Fibroblast of mammary gland (primary cell): ENCODE data around the gene TRPC4.

Source experiments
- DNase-seq: peaks from one replicate; pipeline ENCODE4 v3.0.0-alpha.2; 2010; ENCODE audit warnings: low read depth
- H3K4me3 ChIP-seq: 2 replicates; pipeline ENCODE4 v1.5.1; 2011; ENCODE audit warnings: low read depth, mild to moderate bottlenecking, low read length, moderate library complexity; ENCODE audit not compliant: control insufficient read depth
- TF ChIP-seq, protein P1 (sequence below): conservative IDR thresholded peaks from 2 replicates; pipeline ENCODE4 v1.5.1; 2011; ENCODE audit warnings: low read depth, low read length, inconsistent platforms; ENCODE audit not compliant: control insufficient read depth, insufficient read depth

TRPC4 gene

DNA sequence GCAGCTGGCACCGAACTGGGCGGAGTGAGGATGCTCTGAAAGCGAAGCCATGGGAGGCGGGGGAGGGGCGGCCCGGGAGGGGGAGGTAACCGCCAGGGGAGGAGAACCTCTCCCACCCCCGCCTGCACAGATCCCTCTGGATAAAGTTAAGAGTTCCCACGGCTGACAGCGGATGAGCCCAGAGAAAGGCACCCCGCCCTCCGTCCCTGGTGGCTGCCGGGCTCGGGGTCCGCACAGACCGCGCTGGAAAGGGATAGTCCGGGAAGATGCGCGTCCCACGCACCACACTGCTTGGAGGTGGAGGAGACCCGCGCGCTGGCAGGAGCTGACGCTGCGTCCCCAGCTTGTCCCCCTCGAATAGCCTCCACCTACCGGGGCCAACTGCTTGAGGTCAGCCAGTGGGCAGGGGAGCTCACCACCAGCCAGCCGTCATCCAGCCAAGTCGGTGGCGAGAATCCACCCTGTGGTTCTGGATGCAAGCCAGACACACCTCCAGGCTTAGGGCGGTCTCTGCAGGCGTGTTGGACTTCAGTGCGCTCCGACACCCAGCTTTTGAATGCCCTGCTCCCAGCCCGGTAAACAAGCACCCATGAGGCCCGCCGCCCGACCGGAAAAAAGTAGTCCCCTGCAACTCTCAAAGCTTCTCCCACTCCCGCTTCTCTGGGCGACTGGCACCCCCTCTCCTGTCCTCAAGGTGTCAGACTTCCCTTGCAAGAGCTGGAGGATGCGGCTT, at the start of gene TRPC4:
Gene TRPC4, minus strand, starts transcription at position 17 of the 733 bp plus-strand sequence. CDS start 86,439 bp downstream, outside the sequence.
- TF ChIP-seq, protein P1, sequence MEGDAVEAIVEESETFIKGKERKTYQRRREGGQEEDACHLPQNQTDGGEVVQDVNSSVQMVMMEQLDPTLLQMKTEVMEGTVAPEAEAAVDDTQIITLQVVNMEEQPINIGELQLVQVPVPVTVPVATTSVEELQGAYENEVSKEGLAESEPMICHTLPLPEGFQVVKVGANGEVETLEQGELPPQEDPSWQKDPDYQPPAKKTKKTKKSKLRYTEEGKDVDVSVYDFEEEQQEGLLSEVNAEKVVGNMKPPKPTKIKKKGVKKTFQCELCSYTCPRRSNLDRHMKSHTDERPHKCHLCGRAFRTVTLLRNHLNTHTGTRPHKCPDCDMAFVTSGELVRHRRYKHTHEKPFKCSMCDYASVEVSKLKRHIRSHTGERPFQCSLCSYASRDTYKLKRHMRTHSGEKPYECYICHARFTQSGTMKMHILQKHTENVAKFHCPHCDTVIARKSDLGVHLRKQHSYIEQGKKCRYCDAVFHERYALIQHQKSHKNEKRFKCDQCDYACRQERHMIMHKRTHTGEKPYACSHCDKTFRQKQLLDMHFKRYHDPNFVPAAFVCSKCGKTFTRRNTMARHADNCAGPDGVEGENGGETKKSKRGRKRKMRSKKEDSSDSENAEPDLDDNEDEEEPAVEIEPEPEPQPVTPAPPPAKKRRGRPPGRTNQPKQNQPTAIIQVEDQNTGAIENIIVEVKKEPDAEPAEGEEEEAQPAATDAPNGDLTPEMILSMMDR: peak; percentile 45
- peak within 1 kb of the TSS; percentile 52 for H3K4me3 ChIP-seq
- DNase-seq: peak; percentile 65

DNA sequence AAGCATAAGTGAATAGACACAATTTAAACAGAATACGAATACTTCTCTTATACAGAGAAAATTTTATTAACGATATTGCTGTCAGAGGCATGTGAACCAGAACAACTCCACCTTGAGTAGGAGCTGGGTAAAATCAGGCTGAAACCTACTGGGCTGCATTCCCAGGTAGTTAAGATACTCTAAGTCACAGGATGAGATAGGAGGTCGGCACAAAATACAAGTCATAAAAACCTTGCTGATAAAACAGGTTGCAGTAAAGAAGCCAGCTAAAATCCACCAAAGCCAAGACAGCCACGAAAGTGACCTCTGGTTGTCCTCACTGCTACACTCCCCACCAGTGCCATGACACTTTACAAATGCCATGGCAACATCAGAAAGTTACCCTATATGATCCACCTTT, 49.2 kb upstream of the TRPC4 start:
- no peak for DNase-seq
- TF ChIP-seq, protein P1: no peak
- no peak overlapping the region for H3K4me3 ChIP-seq

DNA sequence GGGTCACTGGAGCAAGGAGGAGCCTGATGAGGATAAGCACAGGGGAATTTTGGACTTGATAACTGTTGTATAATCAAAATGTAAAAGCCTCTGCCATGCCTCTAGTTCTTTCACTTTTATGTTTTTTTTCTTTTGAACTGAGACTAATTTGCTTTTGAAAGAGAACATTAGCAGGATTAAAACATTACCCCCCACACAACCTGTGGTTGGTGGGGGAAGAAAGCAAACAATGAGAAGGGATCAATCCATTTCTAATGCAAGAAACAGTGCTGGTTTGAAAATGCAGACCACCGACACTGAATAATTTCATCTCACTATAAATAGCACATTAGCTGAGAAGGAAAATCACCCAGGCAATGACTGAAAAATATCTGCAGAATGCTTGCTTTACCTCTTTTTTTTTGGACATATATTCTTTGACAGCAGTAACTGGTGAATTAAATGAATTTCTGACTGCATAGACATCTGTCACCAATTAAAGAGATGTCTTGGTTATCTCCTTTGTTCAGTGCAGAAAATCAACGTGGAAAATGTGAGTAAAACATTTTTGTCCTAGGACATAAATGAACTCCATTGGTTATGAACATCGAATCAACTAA, 48.6 kb upstream of the TRPC4 start:
- DNase-seq: no peak
- TF ChIP-seq, protein P1: no peak
- no peak overlapping the region for H3K4me3 ChIP-seq

DNA sequence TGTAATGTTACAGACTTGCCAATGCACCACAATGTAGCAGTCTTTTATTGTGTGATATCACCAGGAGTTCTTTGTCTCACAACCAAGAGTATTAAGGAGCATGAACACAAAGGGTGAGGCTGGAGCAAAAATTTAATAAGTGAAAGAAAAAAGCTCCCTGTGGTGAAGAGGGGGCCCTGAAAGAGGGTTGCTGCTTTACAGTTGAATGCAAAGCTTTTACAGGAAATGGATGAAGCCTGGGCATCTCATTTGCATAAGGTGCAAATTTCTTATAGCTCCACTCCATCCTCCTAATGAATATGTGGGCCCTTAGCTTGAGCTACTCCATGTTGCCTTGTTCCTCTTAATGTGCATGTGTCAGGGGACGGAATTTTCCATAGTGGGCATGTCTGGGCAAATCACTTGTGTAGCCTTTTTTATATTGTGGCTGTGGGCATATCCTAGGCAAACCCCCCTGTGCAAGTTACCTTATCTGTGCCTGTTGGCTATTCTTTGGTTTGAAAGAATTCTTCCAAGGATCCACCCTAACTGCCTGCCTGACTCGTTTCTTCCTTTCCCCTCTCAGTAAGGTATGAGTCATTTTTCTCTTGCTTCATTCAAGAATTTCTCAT, 45.3 kb upstream of the TRPC4 start:
- peak; percentile 11 for DNase-seq
- TF ChIP-seq, protein P1: no peak
- H3K4me3 ChIP-seq: no peak overlapping the region

DNA sequence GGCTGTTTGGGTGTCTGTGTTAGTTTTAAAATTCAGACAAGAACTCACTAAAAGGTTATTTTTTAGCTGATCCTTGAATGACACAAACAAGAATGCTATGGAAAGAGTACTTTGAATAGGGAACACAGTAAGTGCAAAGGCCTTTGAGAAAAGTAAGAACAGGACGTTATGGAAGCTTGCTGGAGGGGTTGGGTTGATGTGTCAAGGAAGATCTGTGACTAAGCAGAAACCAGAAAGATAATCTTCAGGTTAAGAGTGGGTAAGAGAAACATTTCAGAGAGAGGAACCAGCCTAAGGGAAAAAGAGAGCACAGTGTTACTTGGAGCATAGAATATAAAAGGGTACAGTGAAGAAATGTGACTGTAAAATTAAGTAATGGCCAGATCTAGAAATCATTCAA, 41.2 kb upstream of the TRPC4 start:
- no peak overlapping the region for H3K4me3 ChIP-seq
- DNase-seq: no peak
- TF ChIP-seq, protein P1: no peak

DNA sequence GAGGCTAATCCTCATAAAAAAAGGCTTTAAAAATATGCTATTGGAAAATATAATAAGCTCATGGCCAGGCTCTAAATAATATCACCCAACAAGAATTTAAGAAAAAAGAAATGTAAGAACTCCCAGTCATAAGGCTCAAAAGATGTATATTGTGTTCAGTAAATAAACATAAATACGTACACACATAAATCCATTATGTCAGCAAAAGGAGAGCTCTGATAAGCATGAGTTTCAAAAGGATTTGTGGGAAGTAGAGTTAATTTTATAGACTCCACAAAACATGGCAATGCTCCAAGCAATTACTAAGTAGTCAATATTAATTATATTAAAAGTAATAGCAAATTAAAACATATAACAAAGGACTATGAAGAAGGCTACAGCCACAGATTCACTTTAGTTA, 37.3 kb upstream of the TRPC4 start:
- DNase-seq: no peak
- H3K4me3 ChIP-seq: no peak overlapping the region
- TF ChIP-seq, protein P1: no peak
